22Rv1 (cell line): ENCODE measurements around the gene ACTRT3.

Experiments used
- CTCF ChIP-seq: fragments of 450-650 bp; IDR thresholded peaks from 2 replicates; pipeline ENCODE4 v1.5.1; 2017; ENCODE audit warnings: mild to moderate bottlenecking
- ZFX ChIP-seq: fragments of 450-650 bp; IDR thresholded peaks from 2 replicates; pipeline ENCODE4 v1.6.1; 2017; ENCODE audit warnings: antibody characterized with exemption, borderline replicate concordance

GRCh38 chr3:169787120-169787519 is 17.8 kb upstream of the ACTRT3 start:
- TF ChIP-seq CTCF (no peak), ZFX (no peak)
